GM20431 (cell line): Measurements from ENCODE around the gene PRM1.

ENCODE experiments used
- in situ Hi-C: fragments of 300-500 bp; cut with MseI, MboI; formaldehyde crosslinking; loops from one replicate; pipeline ENCODE4 v1.15.0; 2020; ENCODE audit warnings: low sequenced_read_pairs; ENCODE audit not compliant: unreplicated experiment

PRM1 gene

DNA sequence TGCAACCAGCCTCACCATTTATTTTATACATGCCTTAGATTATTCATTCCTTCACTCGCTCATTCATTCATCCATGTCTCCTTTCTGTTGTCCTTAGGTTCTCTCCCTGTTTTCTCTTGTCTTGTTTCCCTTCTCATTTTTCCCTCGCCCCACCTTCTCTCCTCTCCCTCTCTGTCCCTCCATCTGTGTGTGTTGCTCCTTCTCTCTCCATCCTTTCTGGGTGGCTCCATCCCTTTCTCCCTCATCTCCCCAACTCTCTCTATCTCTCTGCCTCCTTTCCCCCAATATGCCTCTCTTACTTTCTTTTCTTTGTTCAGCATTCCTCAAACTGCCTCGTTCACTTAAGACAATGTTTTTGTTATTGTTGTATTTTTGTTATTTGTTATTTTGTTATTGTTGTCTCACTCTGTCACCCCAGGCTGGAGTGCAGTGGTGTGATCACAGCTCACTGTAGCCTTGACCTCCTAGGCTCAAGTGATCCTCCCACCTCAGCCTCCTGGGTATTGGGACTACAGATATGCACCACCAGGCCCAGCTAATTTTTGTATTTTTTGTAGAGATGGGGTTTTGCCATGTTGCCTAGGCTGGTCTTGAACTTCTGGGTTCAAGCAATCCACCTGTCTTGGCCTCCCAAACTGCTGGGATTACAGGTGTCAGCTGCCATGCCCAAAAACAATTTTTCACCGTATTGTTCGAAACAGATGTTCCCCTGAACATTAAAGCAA, 39.5 kb downstream of the PRM1 start:
- in situ Hi-C loops, result no loop called here

GRCh38 chr16:11240636-11241473, 40.3 kb downstream of the PRM1 start:
- in situ Hi-C loops, result no loop called here

GRCh38 chr16:11239644-11240632, 41.2 kb downstream of the PRM1 start:
- in situ Hi-C loops, result no loop called here

- in situ Hi-C loops, result no loop called here
Observed at GRCh38 chr16:11238272-11239202, 42.6 kb downstream of the PRM1 start.

- in situ Hi-C loops, result no loop called here
Observed at GRCh38 chr16:11236461-11237254, 44.5 kb downstream of the PRM1 start.

DNA sequence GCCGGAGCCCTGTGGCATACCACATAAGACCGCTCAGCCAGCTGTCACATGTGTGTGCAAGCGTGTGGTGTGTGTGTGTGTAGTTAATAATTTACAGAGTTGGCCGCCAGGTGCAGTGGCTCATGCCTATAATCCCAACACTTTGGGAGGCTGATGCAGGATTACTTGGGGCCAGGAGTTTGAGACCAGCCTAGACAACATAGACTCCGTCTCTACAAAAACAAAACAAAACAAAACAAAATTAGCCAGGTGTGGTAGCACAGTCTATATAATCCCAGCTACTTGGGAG, 45.5 kb downstream of the PRM1 start:
- in situ Hi-C loops, result no loop called here

DNA sequence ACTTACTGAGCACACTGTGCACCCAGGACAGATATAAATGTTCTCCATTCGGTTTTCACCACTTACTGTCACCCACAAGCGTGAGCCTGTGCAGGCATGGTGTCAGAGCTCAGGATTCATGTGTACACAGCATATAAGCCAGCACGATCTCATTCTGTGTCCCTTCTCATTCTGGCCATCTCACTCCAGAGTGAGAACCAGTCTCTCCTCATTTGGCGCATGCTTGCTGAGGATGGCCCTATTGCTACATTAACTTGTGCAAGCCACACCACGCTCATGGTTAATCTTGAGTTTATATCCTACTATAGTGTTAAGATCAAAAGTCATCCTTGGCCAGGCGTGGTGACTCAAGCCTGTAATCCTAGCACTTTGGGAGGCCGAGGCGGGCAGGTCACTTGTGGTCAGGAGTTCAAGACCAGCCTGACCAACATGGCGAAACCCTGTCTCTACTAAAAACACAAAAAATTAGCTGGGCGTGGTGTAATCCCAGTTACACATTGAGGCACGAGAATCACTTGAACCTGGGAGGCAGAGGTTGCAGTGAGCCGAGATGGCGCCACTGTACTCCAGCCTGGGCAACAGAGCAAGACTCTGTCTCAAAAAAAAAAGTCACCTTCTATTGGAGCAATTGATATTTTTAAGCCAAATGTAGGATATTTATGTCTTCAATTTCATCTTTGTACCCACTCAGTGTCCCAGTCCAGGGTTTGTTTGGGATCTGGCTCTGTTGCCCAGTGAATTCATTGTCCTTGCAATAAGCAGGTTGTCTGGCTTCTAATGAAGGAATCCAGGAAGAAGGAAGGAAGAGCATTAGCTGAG, 46.0 kb downstream of the PRM1 start:
- in situ Hi-C loops, result no loop called here

- in situ Hi-C loops, result no loop called here
Observed at GRCh38 chr16:11233727-11234376, 47.3 kb downstream of the PRM1 start.

DNA sequence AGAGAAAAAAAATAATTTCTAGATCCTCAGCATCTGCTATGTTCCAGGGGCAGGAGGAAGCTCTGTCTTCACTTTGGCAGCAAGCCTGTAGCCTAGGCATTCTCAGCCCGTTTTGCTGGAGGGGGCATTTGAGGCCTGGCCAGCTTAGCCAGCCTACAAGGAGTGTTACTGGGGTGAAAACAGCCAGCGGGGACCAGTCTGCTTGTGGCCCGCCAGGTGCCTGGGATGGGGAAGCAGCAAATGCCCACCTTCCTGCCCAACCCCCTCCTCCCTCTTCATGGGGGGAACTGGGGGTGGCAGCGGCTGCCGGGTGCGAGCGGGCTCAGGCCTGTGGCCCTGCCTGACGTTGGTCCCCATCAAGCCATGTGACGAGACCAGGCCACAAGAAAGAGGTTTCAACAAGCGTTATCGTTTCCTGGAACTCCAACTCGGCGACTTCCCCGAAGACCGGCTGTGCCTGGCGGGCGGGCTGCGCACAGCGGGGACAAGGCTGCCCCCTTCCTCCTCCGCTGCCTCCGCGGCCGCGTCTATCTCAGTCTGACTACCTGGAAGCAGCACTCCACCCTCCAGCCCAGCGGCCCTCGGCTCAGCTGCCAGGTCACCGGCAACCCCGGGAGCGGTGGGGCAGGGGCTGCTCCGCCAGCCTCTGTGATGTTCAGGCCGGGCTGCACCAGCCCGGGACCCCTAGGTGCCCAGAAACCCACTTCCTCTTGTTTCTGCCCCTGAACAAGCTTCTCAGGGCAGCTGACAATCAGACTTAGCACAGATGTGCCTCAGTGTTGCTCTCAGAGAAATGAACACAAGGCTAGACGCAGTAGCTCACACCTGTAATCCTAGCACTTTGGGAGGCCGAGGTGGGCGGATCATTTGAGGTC, 48.0 kb downstream of the PRM1 start:
- in situ Hi-C loops, result no loop called here

GRCh38 chr16:11232302-11232851, 48.8 kb downstream of the PRM1 start:
- in situ Hi-C loops, result no loop called here

GRCh38 chr16:11231367-11231970, 49.7 kb downstream of the PRM1 start:
- in situ Hi-C loops, result no loop called here
